DMS153 treated with DMSO at 0.1 percent for 48 hours (cell line): Measurements from ENCODE around the gene CDX1.

Experiments
- DNase-seq: peaks from one replicate; lab custom pipeline; 2025; ENCODE audit not compliant: unreplicated experiment; lab: John Stamatoyannopoulos, UW

Gene CDX1

DNA sequence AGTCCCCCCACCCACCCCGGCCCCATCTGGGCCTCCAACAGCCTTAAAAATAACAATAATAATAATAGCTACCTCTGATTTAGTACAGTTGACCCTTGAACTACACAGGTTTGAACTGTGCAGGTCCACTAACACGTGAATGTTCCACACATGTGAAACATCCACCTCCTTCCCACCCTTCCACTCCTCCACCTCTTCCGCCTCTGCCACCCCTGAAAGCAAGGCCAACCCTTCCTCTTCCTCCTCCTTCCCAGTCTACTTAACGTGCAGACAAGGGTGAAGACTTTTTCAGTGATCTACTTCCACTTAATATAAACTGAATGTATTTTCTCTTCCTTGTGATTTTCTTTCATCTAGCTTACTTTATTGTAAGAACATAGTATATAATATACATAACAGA, 21.7 kb upstream of the CDX1 start:
- no peak for DNase-seq

DNA sequence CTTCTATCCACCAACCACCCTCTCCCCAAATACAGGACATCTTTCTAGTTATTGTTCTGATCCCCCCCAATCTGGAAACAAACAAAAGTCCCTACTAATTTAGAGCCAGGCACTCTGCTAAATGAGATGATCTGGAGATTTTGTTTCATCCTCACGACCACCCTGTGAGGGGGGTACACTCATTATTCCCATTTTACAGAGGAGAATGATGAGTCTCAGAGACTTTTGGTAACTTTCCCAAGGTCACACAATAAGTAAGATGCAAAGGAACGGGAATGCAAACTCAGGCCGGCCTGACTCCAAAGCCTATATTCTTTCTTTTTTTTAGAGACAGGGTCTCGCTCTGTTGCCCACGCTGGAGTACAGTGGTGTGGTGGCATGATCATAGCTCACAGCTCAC, 20.3 kb upstream of the CDX1 start:
- DNase-seq: no peak

DNA sequence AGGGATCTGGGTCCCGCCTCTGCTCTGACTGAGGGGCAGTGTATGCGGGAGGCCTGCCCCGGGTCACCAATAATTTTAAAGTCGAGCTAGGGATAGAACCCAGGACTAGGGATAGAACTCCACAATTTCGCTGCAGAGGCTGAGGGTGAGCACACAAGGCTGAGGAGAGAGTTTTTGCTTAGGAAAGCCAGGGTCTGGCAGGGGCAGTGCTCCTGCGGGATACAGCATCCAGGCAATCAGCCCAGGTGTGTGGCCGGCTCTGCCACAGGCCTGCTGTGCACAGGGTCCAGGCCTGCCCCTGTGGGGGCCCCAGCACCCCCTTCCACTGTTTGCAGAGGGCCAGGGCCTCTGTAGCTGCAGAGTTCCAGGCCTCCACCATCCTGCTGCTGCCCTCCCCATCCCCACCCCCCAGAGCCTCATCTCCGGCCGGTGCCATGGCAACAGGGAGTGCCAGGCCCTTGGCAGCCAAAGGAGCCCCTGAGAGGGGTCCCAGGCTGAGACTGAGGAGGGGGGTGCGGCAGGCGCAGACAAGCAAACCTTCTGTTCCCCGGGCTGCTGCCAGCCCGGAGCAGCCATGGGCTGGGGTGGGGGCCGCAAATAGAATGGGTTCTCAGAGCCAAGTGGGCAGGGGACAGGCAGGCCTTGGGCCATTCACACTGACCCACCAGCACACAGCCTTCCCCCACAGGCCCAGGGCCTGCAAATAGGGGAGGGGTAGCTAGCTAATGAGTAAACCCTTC, 19.5 kb upstream of the CDX1 start:
- DNase-seq: no peak

DNA sequence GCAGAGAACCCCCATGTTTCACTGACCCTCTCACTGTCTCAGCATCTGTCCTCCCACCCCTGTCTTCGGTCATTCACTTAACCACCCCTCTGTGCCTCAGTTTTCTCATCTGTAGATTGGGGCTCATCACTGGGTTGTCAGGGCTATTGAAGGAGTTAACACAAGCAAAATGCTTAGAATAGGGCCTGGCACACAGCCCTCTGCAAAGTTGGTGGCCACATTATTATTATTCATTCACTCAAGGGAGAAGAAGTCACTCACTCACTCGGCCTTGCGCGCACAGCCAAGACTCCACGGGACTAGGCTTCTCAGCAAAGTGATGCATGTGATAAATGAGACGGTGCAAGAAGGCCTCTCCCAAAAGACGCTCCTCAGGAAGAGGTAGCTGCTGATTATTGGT, 18.9 kb upstream of the CDX1 start:
- no peak for DNase-seq

DNA sequence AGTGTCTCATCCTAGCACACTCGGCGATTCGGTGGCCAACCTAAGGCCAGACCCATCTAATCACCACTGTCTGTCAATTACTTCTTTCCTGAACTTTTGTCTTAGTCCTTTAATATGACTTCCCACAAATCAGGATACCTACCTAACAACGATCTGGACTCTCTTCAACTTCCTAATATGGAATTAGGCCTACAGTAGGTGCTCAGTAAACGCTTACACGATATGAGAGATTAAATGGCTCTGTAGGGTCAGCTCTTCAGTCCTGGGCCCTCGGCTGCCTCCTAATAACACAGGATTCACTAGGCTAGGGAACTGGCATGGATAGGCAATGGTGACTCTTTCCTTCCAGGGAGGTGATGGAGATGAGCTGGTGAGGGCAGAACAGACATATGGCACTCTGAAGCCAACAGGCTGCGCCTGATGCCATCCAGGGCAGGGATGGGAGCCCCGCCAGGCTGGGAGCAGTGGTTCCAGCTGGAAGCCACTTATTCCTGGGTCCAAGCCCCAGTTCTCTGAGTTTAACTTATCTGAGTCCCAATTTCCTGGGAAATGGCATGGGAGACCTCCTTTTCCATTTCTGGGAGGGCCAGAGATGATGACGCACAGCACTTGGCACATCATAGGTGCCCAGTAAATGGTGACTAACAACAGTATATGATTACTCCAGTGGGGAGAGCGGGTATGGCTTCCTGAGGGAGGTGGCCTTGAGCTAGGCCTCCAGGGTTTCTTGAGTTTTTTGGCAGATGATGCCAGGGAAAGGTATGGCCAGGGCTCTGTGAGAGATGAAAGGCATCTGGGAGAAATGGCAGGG, 18.3 kb upstream of the CDX1 start:
- no peak for DNase-seq

DNA sequence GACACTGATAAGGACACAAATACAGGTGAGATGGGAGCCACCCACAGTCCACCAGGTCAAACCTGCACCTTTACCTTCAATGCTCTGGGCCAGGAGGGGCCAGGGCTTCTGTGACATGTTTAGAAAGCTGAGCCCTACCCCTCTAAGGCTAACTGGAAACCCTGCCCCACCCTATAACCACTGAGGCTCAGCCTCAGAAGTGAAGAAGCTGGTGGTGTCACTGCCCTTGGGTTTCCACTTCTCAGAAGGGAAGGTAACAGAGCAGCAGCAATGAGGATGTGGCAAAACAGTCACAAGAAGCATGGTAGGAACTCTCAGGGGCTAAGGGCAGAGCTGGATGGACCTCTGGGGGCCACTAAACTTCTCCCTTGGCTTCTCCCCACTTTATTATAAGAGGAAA, 17.0 kb upstream of the CDX1 start:
- no peak for DNase-seq

DNA sequence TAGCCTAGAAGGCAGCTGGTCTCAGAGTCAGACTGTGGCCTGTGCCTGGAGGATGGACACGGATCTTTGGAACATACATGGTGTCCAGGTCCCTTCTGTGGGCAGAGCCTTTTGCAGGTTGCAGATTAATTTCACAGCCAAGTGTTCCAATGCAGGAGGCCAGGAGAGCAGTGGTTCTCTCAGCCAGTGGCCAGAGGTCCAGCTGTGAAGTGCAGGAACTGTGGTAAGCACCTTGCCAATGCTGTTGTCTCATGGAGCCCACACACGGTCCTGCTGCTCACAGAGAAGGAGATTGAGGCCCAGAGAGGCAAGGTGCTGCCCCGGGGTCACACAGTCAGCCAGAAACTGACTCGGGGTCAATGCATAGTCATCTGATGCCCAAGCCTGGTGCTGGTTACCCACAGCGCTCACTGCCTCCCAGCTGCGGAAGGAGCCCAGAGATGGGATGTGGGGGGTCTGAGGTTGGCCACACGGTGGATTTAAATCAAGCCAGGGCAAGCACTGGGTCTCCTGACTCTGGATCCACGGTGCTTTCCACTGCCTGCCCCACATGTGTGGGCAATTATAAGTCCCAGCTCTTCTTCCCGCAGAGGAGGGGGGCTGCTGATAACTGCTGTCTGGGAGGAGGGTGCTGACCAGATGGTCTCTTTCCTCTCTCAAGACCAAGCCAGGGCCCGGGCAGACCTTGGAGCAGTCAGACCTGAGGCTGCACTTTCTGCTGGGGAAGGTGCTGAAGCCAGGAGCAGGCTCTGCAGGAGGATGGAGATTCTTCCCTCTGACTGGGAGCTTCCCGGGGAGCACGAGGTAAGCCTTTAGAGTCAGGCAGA, 13.7 kb upstream of the CDX1 start:
- no peak for DNase-seq

DNA sequence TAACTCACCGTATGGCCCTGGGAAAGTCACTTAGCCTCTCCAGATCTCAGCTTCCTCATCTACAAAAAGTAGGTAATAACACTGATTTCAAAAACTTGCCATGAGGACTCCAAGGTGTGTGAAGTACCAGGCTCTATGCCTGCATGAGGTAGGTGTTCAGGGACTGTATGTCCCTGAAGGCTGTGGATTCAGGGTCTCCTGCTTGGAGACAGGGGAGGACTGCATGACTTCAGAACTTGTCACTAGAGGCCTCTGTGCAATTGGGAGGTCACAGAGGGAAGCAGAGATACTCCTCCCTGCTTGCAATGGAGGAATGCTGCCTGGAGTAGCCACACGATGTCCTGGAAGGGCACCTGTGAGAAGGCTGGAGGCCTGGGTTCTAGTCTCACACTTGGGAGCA, 13.1 kb upstream of the CDX1 start:
- DNase-seq: no peak

DNA sequence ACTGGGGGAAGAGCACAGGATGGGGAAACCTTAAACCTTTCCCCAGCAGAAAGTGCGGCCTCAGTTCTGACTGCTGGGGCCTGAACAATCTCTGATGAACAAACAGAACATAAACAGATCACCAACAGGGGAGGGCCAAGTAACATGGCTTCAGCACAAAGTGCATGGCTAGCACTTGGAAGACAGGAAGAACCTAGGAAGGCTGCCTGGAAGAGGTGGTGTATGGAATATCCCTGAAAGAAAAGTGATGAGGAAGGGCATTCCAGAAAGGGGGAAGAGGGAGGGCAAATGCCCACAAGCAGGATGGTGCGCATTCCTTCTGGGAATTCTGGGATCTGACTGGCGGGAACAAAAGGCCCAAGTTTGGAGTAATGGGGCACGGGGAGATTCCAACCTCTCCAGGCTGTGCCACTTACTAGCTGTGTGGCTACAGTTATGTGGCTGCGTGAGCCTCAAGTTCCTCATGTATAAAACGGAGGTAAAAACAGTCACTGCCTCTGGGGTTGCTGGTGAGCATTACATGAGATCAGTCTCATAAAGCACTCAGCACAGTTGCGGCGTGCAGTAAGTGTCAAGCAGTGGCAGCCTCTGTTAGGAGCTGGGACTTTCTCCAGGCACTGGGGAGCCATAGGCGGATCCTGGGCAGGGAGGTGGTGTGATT, 12.5 kb upstream of the CDX1 start:
- no peak for DNase-seq

DNA sequence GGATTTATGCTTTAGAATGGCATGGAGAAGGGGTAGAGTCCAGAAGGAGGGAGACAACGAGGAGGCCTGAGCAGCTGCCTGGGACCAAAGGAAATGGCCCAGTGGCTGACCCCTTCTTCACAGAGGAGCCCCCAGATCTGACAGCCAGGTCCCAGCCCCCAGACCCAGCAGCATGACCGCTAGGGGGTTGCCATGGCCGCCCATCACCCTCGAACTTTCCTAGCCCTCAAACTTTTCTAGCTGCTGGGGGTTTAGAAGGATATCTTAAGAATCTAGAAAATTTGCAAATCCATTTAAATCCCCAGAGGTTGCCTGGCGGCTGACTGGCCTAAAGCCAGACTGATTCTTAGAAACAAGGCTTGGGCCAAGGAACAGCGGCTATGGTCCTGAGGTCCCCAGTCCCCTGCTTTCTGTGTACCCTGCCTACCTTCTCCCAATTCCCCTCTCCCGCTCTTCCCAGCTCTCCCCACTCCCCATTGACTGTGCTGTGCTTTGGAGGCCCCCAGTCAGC, 11.9 kb upstream of the CDX1 start:
- DNase-seq: no peak

DNA sequence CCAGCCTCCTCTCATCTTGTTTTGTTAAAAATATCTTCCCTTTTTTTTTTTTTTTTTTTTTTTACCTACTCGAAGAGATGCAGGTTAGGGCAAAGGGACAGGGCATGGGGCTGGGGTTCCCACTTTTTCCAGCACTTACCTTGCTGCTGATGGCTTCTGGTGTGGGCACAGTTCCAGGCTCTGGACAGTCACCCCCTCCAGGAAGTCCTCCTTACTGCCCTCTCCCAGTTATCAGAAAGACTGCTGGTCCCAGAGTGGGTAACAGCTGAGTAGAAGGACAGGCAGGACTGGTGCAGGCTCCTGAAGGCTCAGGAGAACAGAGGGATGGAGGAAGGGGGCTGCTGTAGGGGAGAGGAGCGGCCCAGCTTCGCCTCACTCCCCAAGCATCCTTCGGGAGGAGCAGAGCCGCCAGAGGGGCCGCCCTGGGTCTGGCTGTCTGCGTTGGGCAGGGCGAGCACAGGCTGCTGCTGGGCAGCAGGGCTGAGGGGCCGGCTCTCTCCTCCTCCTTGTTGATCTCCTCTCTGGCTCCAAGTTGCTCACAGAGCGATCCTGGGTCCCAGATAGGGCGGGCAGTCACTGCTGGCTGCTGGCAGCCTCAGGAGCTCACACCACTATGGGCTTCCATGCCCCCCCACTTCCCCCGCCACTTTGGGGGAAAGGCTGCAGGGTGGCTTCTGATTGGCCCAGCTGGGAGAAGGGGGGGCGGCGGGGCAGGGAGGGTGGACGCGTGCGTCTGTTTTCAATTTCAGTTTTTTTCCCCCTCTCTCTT, 11.1 kb upstream of the CDX1 start, which contains the start of gene PDGFRB:
Gene PDGFRB (minus strand): TSS at position 588 of the 769 bp plus-strand sequence. CDS start 18,798 bp downstream, outside the sequence.
- no peak for DNase-seq

DNA sequence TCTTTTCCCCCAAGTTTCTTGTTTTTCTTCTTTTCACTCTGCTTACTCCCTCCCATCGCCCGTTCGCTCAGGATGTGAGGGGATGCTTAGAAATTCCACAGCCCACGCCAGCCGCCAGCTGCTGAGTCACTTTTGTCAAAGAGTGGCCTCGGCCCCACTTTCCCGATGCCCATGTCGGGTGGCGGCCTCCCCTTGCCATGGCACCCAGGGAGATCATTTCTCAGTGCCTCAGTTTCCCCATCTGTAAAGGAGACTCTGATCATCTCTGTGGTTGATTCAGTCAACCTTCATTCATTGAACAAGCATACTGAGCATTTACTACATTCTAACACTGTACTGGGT, 10.6 kb upstream of the CDX1 start:
- no peak for DNase-seq

DNA sequence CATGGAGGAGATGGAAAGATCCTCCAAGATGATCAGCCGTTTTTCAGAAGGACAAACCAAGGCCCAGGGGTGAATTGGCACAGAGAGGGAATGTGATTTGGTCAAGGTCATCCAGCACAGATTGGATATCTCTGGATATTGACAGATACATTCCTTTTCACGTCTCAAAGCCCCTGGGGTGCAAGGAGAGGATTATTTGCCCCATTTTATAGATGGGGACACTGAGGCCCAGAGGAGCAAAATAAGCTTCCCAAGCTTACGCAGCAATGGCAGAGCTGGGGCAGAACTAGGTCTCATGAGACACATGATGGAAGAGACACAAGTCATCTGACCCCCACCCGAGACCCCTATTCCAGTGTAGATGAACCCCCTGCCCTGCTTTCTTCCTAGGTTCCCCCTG, 10.0 kb upstream of the CDX1 start:
- no peak for DNase-seq

DNA sequence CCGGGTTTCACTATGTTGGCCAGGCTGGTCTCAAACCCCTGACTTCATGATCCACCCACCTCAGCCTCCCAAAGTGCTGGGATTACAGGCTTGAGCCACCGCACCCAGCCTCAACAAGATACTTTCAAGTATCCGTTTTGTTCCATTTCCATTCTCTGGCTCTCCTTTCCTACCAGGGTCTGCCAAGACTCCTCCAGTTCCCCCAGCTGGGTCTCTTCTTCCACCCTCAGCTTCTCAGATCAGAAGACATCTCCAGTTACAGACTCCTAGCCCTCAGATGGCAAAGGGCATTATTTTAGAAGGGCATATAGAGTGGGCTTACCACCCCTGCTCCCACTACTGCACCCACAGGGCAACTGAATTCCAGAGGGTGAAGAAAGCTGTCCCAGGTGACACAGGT, 9.4 kb upstream of the CDX1 start:
- DNase-seq: no peak

DNA sequence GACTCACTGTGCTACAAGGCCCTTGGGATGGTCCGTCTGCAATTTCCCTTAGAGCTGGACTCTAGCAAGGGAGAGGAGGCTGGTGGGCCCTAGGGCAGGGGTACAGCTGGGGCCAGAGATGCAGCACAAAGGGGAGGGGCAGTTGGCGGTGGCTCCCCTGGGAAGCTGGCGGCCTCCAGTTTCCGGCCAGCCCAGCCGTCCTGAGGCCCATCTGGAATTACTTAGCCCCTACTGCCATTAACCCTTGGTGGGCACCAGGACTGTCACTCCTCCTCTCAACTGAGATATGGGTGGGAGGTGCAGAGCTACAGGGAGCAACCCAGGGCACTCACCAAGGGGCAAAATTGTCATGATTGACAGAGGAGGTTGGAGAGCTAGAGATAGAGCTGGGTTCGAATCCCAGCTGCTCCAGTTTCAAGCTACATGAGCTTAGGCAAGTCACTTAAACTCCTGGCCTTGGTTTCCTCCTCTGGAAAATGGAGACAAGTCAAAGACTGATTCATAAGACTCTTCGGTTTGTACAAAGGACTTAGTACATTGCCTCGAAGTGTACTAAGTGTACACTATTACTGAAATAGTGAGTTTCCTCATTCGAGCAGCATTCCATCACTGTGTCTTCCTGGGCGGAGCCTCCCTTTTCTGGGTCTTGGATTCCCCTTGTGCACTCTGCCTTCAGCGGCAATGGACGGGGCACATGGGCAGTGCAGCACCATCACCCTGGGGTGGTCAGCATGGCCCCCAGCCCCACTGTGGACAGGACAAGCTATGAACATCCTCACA, 8.2 kb upstream of the CDX1 start:
- DNase-seq: no peak

DNA sequence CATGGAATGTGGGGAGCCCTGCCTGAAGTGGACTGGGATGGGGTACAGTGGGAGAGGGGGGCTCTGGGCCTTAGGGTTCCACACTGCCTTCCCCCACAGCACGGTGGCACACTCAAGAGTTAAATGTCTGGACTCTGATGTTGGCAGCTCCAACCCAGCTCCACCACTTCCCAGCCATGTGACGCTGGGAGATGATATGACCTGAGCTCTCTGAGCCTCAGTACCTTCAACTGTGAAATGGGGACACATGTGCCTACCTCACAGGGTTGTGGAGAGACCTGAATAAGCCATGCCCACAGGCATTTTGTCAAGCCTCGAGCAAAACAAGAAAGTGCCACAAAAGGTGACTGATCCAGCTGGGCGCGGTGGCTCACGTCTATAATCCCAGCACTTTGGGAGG, 7.5 kb upstream of the CDX1 start:
- no peak for DNase-seq

DNA sequence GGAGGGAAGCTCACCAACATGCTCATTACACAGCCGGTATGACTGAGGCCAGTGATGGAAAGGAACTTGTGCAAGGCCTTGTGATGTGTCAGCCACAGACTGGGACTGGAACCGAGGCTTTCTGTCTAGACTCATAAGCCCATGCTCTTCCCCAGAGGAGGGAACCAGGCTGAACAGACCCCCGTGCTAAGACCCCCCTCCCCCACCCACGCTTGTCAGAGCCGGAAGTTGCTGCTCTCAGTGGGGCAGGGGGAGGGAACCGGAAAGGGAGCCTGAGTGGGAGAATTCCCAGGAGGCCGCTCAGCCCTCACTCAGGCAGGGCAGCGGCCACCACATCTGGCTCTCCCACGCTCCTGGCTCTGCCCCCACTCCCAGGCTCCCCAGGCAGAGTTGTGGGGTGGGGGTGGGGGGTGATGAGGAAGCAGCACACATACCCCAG, 6.8 kb upstream of the CDX1 start:
- no peak for DNase-seq

DNA sequence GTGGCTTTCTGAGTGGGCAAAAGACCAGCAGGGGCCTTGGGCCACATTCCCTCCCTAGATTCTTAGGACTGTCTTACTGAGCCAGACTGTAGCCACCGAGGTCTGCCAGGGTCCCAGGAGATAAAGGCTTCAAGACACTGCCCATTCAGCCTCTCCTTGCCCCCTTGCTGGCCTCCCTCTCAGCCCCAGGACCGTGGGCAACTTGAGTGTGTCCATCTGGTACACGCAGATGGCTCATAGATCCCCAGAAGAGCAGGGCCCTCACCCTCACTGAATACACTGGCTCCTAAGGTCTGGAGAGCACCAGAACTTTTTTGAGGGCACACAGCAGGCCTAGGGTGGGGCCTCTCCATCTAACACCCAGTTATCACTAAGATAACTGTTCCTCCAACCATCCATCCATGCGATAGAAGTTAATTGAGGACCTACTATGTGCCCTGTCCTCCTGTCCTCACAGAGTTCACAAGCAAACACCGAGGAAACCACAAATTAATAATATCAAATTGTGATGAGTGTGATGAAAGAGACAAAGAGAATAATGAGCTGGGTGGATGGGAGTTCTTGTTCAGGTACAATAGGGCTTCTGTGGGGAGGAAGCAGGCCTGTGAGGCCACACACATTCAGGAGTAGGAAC, 6.0 kb upstream of the CDX1 start:
- DNase-seq: no peak
